ENCODE data around the gene SMIM7.

SMIM7 gene

DNA sequence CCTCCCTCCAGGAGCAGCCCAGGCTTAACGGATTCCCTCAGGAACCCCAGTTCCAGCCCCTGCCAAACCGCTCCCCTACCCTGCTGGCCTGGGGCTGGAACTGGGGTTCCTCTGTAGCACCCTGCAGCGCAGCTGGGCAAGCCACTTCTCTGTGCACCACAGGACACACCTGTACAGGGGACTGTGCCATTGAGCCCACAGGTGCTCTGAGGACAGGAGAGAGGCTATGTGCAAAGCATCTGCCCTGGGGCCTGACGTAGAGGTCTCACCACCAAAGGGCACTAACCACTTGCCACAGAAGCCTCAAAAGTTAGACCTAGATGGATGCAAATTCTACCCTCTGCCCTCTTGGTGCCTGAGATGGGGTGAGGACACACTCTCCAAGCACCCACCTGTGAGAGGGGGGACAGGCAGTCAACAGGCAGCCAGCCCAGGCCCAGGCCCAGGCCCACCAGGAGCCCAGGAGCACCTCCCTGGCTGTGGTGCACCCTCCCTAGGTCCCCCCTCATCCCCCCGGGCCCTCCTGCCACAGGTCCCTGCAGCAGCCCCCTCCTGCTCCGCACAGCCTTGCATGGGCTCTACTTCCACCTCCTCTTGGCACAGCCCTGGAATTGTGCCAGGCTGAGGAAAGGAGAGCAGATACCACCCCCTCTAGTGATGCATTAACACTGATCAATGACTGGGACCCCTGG is 60.1 kb downstream of the SMIM7 start:
- Histone ChIP-seq H3K4me1 (ENCODE audit: insufficient read depth, low read length, poor library complexity, severe bottlenecking) (peaks cover 15% of the 10 kb centered on the region), H3F3A (ENCODE audit: low read depth) (no peaks in the 10 kb centered on the region), H2AFZ (ENCODE audit: low read length) (no peak overlapping the region), H3K9me3 (ENCODE audit: insufficient read depth, low read depth, low read length) (no peaks in the 10 kb centered on the region), H3K79me2 (ENCODE audit: insufficient read depth, low read length) (peaks cover 100% of the 10 kb centered on the region), H3K9ac (ENCODE audit: low read depth, low read length, poor library complexity, severe bottlenecking) (no peak overlapping the region), H3K4me2 (ENCODE audit: low read depth, low read length, poor library complexity, severe bottlenecking) (no peak overlapping the region), H3K27me3 (ENCODE audit: insufficient read depth, low read length, poor library complexity, severe bottlenecking) (no peaks in the 10 kb centered on the region), H4K20me1 (ENCODE audit: insufficient read depth, low read length, poor library complexity, severe bottlenecking) (peaks cover 58% of the 10 kb centered on the region), H3K36me3 (ENCODE audit: insufficient read depth, low read length) (peaks cover 4% of the 10 kb centered on the region; the same call in 1 of the 2 replicates), H3K9me2 (replicated peaks; ENCODE audit: low read depth, low read length) (no peaks in the 10 kb centered on the region), H3K4me3 (ENCODE audit: low read length, poor library complexity, severe bottlenecking) (no peak overlapping the region)
- no peak for TF ChIP-seq CTCF (conservative IDR thresholded peaks at IDR 0.05; ENCODE audit: low read length)
- TF ChIP-seq EZH2phosphoT487 (IDR thresholded peaks at IDR 0.05; ENCODE audit: borderline replicate concordance): no peak

DNA sequence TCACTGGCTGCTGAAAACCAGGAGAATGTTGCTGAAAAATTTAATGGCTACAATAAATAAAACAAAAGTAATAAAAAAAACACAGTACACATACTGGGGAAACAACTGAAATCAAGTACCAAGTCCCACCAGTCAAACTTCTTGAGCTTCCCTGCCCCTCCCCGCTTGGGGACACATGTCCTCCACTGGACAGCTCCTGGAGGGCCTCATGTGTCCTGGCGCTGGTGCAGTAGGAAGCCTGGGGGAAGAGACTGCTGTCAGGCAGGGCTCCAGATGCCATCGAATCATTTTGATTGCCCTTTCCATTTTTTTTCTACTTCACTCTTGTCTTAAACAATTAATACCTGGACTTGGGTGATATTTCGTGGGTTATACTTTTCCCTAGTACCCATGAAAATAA is 61.1 kb downstream of the SMIM7 start:
- TF ChIP-seq EZH2phosphoT487 (IDR thresholded peaks at IDR 0.05; ENCODE audit: borderline replicate concordance) (no peak), CTCF (conservative IDR thresholded peaks at IDR 0.05; ENCODE audit: low read length) (no peak)

DNA sequence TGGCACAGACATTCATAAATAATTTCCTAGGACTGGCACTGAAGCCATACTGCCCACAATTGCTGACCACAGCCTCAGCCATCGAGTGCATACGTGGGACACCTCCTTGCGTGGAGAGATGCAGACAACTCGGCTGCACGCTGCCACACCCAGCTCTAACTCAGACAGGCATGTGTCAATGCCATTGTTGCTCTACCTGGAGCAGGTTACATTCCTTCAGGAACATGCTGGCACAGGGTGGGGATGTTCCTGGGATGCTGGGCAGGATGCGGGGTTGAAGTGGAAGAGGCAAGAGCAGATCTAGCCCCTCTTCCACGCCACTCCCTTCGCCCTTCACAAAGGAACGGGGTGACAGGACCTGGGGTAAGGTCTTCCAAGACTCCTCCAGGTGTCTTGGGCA is 63.5 kb downstream of the SMIM7 start:
- H4K20me1 ChIP-seq (ENCODE audit: insufficient read depth, low read length, poor library complexity, severe bottlenecking): peaks cover 58% of the 10 kb centered on the region
- H3F3A ChIP-seq (ENCODE audit: low read depth): no peaks in the 10 kb centered on the region
- H3K36me3 ChIP-seq (ENCODE audit: insufficient read depth, low read length): no peaks in the 10 kb centered on the region
- H3K79me2 ChIP-seq (ENCODE audit: insufficient read depth, low read length): peaks cover 96% of the 10 kb centered on the region
- no peaks in the 10 kb centered on the region for H3K27me3 ChIP-seq (ENCODE audit: insufficient read depth, low read length, poor library complexity, severe bottlenecking)
- H3K4me2 ChIP-seq (ENCODE audit: low read depth, low read length, poor library complexity, severe bottlenecking): no peak overlapping the region
- no peak overlapping the region for H3K9ac ChIP-seq (ENCODE audit: low read depth, low read length, poor library complexity, severe bottlenecking)
- no peaks in the 10 kb centered on the region for H3K9me3 ChIP-seq (ENCODE audit: insufficient read depth, low read depth, low read length)
- H3K4me1 ChIP-seq (ENCODE audit: insufficient read depth, low read length, poor library complexity, severe bottlenecking): peaks cover 47% of the 10 kb centered on the region
- no peak overlapping the region for H3K4me3 ChIP-seq (ENCODE audit: low read length, poor library complexity, severe bottlenecking)
- no peak for TF ChIP-seq EZH2phosphoT487 (IDR thresholded peaks at IDR 0.05; ENCODE audit: borderline replicate concordance)
- TF ChIP-seq CTCF (conservative IDR thresholded peaks at IDR 0.05; ENCODE audit: low read length): no peak
- no peaks in the 10 kb centered on the region for H3K9me2 ChIP-seq (replicated peaks; ENCODE audit: low read depth, low read length)
- H2AFZ ChIP-seq (ENCODE audit: low read length): no peak overlapping the region

More for the DNA sequence above, 61.1 kb downstream of the SMIM7 start:
- peaks cover 96% of the 10 kb centered on the region for H3K79me2 ChIP-seq (ENCODE audit: insufficient read depth, low read length)
- H3K9me3 ChIP-seq (ENCODE audit: insufficient read depth, low read depth, low read length): no peaks in the 10 kb centered on the region
- H3K9me2 ChIP-seq (replicated peaks; ENCODE audit: low read depth, low read length): no peaks in the 10 kb centered on the region
- no peaks in the 10 kb centered on the region for H3K36me3 ChIP-seq (ENCODE audit: insufficient read depth, low read length)
- H3K4me3 ChIP-seq (ENCODE audit: low read length, poor library complexity, severe bottlenecking): no peak overlapping the region
- H2AFZ ChIP-seq (ENCODE audit: low read length): no peak overlapping the region
- H3F3A ChIP-seq (ENCODE audit: low read depth): no peaks in the 10 kb centered on the region
- no peak overlapping the region for H3K9ac ChIP-seq (ENCODE audit: low read depth, low read length, poor library complexity, severe bottlenecking)
- no peak overlapping the region for H3K4me2 ChIP-seq (ENCODE audit: low read depth, low read length, poor library complexity, severe bottlenecking)
- H3K4me1 ChIP-seq (ENCODE audit: insufficient read depth, low read length, poor library complexity, severe bottlenecking): peaks cover 24% of the 10 kb centered on the region
- H4K20me1 ChIP-seq (ENCODE audit: insufficient read depth, low read length, poor library complexity, severe bottlenecking): peaks cover 61% of the 10 kb centered on the region
- H3K27me3 ChIP-seq (ENCODE audit: insufficient read depth, low read length, poor library complexity, severe bottlenecking): no peaks in the 10 kb centered on the region

Data from Loucy (cell line).